HG02678 (cell line): ENCODE measurements around the gene MTM1.

Experiments used
- ATAC-seq: cut with Tn5 transposase; IDR thresholded peaks from one replicate; pipeline ENCODE4 v1.9.1; 2021; ENCODE audit warnings: mild to moderate bottlenecking, moderate library complexity; ENCODE audit not compliant: unreplicated experiment

The MTM1 gene

GRCh38 chrX:150599226-150599625 is 30.8 kb downstream of the MTM1 start:
- ATAC-seq: no peak

- no peak for ATAC-seq
Observed at GRCh38 chrX:150602296-150602695, 33.9 kb downstream of the MTM1 start.

- ATAC-seq: no peak
Observed at GRCh38 chrX:150602743-150603142, 34.3 kb downstream of the MTM1 start.

- ATAC-seq: no peak
Observed at GRCh38 chrX:150605603-150606002, 37.2 kb downstream of the MTM1 start.

GRCh38 chrX:150607201-150607600 is 38.8 kb downstream of the MTM1 start:
- no peak for ATAC-seq

- ATAC-seq: no peak
Observed at GRCh38 chrX:150610043-150610442, 41.6 kb downstream of the MTM1 start.

- ATAC-seq: no peak
Observed at GRCh38 chrX:150610446-150610845, 42.0 kb downstream of the MTM1 start.

- ATAC-seq: no peak
Observed at GRCh38 chrX:150615356-150615755, 46.9 kb downstream of the MTM1 start.

- ATAC-seq: no peak
Observed at GRCh38 chrX:150616179-150616862, 47.9 kb downstream of the MTM1 start.

- no peak for ATAC-seq
Observed at GRCh38 chrX:150616863-150617198, 48.4 kb downstream of the MTM1 start.

- no peak for ATAC-seq
Observed at GRCh38 chrX:150621652-150622051, 53.2 kb downstream of the MTM1 start.

- ATAC-seq: no peak
Observed at GRCh38 chrX:150623583-150623982, 55.2 kb downstream of the MTM1 start.

- ATAC-seq: no peak
Observed at GRCh38 chrX:150625097-150625496, 56.7 kb downstream of the MTM1 start.

- no peak for ATAC-seq
Observed at GRCh38 chrX:150625875-150626274, 57.5 kb downstream of the MTM1 start.

GRCh38 chrX:150627957-150628356 is 59.5 kb downstream of the MTM1 start:
- no peak for ATAC-seq

GRCh38 chrX:150635952-150636351 is 67.5 kb downstream of the MTM1 start:
- ATAC-seq: no peak

GRCh38 chrX:150642423-150642822 is 74.0 kb downstream of the MTM1 start:
- no peak for ATAC-seq

- ATAC-seq: no peak
Observed at GRCh38 chrX:150643271-150643670, 74.8 kb downstream of the MTM1 start.

GRCh38 chrX:150643958-150644357 is 75.5 kb downstream of the MTM1 start:
- ATAC-seq: no peak

- no peak for ATAC-seq
Observed at GRCh38 chrX:150644422-150644821, 76.0 kb downstream of the MTM1 start.

- ATAC-seq: no peak
Observed at GRCh38 chrX:150647331-150647730, 78.9 kb downstream of the MTM1 start.

GRCh38 chrX:150648296-150648940 is 80.0 kb downstream of the MTM1 start:
- no peak for ATAC-seq
